Naive thymus-derived CD8-positive, alpha-beta T cell (primary cell): ENCODE results near the gene ZNF764. TPM values are rescaled to one million over a fixed set of nuclear protein-coding genes. Genes with fewer than 3 reads are reported as not detected.

Experiments used
- ATAC-seq, 2 donors: fragments of 150-1000 bp; cut with Tn5 transposase in 1 of 2; sonication (Bioruptor Pico), chemical (Tn5 transposase) in 1 of 2; 1 replicate in 1 of 2; 2 replicates in 1 of 2; pipeline ENCODE4 v1.10.0; 2021; ENCODE audit warnings: mild to moderate bottlenecking in 2 of 2, moderate library complexity in 2 of 2
- POLR2A ChIA-PET: fragments of 350-600 bp; sonication (Branson Sonifier 250); formaldehyde crosslinking; loops from one replicate; lab custom pipeline; 2021; ENCODE audit warnings: antibody characterized with exemption; lab: Charles Lee
- DNase-seq, 10 donors: peaks; one replicate each; pipeline versions ENCODE4 v3.0.0 to v3.0.0-alpha.2; 2020 to 2022
- H3K27ac Mint-ChIP-seq, 10 donors: one replicate each; pipeline ENCODE4 v1.8.0; 2020 to 2022; ENCODE audit warnings: mild to moderate bottlenecking in 10 of 10, mixed read lengths in 10 of 10, moderate library complexity in 4 of 10, inconsistent platforms in 1 of 10
- H3K27me3 Mint-ChIP-seq, 5 donors: one replicate each; pipeline ENCODE4 v1.8.0; 2021 to 2022; ENCODE audit warnings: mixed read lengths in 5 of 5
- H3K36me3 Mint-ChIP-seq, 3 donors: one replicate each; pipeline ENCODE4 v1.8.0; 2020 to 2022; ENCODE audit warnings: mixed read lengths in 3 of 3, mild to moderate bottlenecking in 2 of 3, inconsistent platforms in 1 of 3
- H3K4me1 Mint-ChIP-seq, 4 donors: one replicate each; pipeline ENCODE4 v1.8.0; 2021 to 2022; ENCODE audit warnings: mixed read lengths in 4 of 4
- H3K4me3 Mint-ChIP-seq, 10 donors: one replicate each; pipeline ENCODE4 v1.8.0; 2020 to 2022; ENCODE audit warnings: mild to moderate bottlenecking in 10 of 10, mixed read lengths in 10 of 10, moderate library complexity in 6 of 10, inconsistent platforms in 1 of 10
- H3K9me3 Mint-ChIP-seq, 9 donors: one replicate each; pipeline ENCODE4 v1.8.0; 2020 to 2022; ENCODE audit warnings: mixed read lengths in 9 of 9, mild to moderate bottlenecking in 3 of 9, inconsistent platforms in 1 of 9, moderate library complexity in 1 of 9
- polyA plus RNA-seq, 3 donors: library from polyadenylated mRNA; unstranded; fragments of 300-500 nt; fragmentation: Illumina TruSeq; gene quantifications; one replicate each; pipeline ENCODE4 v1.2.3, GENCODE V29; 2021
- total RNA-seq, 8 experiments: library from RNA in 2 of 8; stranded (reverse) in 2 of 8; gene quantifications; one replicate each; pipeline ENCODE4 v1.2.3 and lab custom pipeline; 2021 to 2026

ZNF764 gene
- total and polyA plus RNA-seq, 5 experiments from 2014 or later: 3.6 to 19.3 (median 6.5) TPM

- peak overlapping the region in 8 of 10 donors; percentile 58 to 94 (median 75) for H3K4me3 Mint-ChIP-seq
- peaks cover 16 to 55% (median 44%) of the 10 kb centered on the region in 4 donors for H3K4me1 Mint-ChIP-seq
- H3K27me3 Mint-ChIP-seq: no peaks in the 10 kb centered on the region
- POLR2A ChIA-PET: interaction anchor here (0.7 to 4.7 kb wide), 4 partner anchors 25 to 77 kb away, joined by 4 to 105 read pairs (median 32); partner anchors contain the start of genes ZNF688 and ZNF764
- peak overlapping the region in 7 of 10 donors; percentile 74 to 88 (median 84) for H3K27ac Mint-ChIP-seq
- no peak for DNase-seq
- H3K36me3 Mint-ChIP-seq: peaks cover 0 to 14% (median 3%) of the 10 kb centered on the region in 3 donors
- ATAC-seq: no peak
- H3K9me3 Mint-ChIP-seq: no peaks in the 10 kb centered on the region
Measured at GRCh38 chr16:30532285-30533145, 25.7 kb downstream of the ZNF764 start.

DNA sequence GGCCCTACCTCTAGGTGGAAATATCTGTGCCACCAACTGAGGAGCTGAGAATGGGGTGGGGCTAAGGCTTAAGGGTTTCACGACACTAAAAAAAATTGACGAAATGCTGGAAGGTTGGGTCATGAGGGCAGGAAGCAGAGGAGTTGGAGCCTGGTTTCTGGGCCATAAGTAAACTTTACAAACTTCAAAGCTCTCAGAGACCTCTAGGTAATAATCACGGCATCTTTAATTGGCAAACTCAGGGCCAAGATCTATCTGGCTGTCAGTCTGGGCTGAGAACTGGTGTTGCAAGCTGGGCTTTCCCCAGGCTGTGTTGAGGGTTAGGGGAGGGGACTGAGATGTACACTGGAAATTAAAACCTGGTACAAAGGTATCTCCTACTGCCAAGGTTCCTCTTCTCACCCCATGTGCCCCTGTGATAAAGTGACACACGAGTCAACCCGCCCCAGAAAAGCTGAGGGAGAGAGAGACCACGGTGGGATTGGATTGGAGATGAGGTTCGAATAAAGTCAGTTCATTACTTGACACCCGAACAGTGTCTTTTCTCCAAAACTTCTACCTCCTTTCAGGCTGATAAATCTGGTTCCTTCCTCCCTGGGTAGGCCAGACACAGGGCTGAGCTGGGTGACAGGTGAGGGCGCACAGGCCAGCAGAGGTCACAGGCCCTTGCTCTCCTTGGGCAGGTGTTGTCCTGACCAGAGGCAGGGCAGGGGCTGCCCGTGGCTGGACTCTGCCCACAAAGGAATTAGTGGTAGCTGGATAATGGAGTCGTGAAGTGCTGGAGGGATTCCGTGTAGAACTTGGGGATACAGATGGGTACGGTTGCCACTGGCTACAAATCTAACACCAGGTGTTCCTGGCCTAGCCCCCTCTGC is 27.8 kb downstream of the ZNF764 start:
- Mint-ChIP-seq H3K4me1 (peaks cover 13 to 45% (median 33%) of the 10 kb centered on the region in 4 donors), H3K27me3 (no peaks in the 10 kb centered on the region), H3K4me3 (peak overlapping the region in 1 of 10 donors; percentile 14), H3K36me3 (peaks cover 0 to 9% (median 0%) of the 10 kb centered on the region in 3 donors), H3K9me3 (no peaks in the 10 kb centered on the region), H3K27ac (peak overlapping the region in 8 of 10 donors; percentile 47 to 87 (median 61))
- POLR2A ChIA-PET: interaction anchor here (0.6 to 2.7 kb wide), 7 partner anchors 21 to 129 kb away, joined by 3 to 14 read pairs (median 4); partner anchors contain the start of genes DCTPP1, FBRS and ZNF688
- DNase-seq (no peak), ATAC-seq (no peak)

- no peak for ATAC-seq
- Mint-ChIP-seq H3K27ac (peak overlapping the region in 9 of 10 donors; percentile 46 to 94 (median 74)), H3K4me1 (peaks cover 11 to 46% (median 30%) of the 10 kb centered on the region in 4 donors), H3K9me3 (no peaks in the 10 kb centered on the region), H3K36me3 (peaks cover 0 to 9% (median 0%) of the 10 kb centered on the region in 3 donors), H3K27me3 (no peaks in the 10 kb centered on the region), H3K4me3 (peak overlapping the region in 7 of 10 donors; percentile 22 to 76 (median 44))
- DNase-seq: no peak
- POLR2A ChIA-PET: interaction anchor here (1.0 to 3.5 kb wide), 8 partner anchors 15 to 99 kb away, joined by 3 to 18 read pairs (median 5); partner anchors contain the start of genes DCTPP1, ZNF688 and ZNF764
Measured at GRCh38 chr16:30528799-30529457, 29.2 kb downstream of the ZNF764 start.

DNA sequence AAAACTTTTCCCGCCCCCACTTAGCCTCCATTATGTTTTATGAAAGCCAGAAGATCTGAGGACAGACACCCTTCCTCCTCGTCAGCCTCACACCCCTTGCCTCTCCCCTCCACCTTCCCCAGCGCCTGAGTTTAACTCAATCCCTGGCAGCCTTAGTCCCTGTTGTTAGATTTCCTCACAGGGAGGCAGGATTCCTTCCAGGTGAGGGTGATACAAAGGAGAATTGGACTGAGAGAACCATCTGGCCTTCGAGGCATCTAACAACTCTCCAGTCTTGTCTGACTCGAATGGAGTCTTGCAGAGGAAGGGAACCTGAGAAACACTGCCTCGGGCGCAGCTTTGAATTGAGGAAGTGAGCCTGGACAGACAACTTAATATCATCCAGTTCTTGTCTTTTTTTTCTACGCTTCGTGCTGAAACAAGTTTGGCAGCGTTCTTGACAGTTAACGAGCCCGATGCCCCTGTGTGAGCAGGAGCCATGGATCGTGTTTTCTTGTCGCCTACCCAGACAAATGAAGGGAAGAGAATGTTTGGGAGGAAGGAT is 30.5 kb downstream of the ZNF764 start:
- peak in 1 of 10 donors; percentile 22 for DNase-seq
- Mint-ChIP-seq H3K36me3 (peaks cover 0 to 11% (median 0%) of the 10 kb centered on the region in 3 donors), H3K9me3 (no peaks in the 10 kb centered on the region), H3K4me1 (peaks cover 7 to 37% (median 23%) of the 10 kb centered on the region in 4 donors), H3K27me3 (no peaks in the 10 kb centered on the region), H3K27ac (peak overlapping the region; percentile 90 to 96 (median 94)), H3K4me3 (peak overlapping the region; percentile 82 to 95 (median 90))
- peak; percentile 10 to 21 for ATAC-seq
- POLR2A ChIA-PET: interaction anchor here (0.6 to 3.5 kb wide), 13 partner anchors 8 to 131 kb away, joined by 3 to 18 read pairs (median 4); partner anchors contain the start of genes DCTPP1, FBRS, ZNF688 and ZNF747

DNA sequence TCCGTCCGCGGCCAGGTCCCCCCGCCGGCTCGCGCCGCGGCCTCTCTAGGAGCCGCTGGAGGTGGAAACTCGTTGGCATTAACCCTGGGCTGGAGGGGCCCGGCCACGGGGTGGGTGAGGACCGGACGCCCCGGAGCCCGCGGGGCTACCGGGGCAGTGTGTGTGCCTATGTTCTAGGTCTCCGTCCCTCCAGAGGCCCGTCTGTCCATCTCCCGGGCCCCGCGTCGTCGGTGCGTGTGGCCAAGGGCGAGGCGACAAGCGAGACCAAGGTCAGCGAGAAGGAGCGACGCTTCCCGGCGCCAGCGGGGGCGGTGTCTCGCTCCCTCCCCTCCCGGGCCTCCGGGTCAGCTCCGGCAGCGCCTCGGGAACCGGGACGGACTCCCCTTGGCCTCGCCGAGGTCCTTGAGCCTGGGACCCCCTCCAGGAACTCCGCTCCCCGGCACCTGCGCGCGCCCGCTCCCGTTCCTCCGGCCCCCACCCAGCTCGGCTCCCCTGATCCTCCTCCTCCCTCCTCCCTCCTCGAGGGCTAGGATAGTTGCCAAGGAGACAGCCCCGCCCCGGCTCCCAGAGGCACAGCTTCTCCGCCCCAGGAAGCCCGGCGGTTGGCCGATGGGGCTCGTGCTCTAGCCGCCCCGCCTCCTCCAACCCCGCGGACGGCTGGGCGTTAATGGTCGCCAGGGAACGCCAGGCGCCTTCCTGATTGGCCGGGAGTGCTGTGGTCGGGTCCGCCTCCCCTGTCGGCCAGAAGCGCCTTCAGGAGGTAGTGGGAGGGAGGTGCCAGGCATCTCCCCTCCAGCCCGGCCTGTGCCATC is 31.1 kb downstream of the ZNF764 start:
- peak; percentile 71 to 82 for ATAC-seq
- Mint-ChIP-seq H3K9me3 (no peaks in the 10 kb centered on the region), H3K27ac (peak overlapping the region; percentile 90 to 96 (median 94)), H3K36me3 (peaks cover 0 to 14% (median 0%) of the 10 kb centered on the region in 3 donors), H3K4me1 (peaks cover 10 to 40% (median 23%) of the 10 kb centered on the region in 4 donors), H3K4me3 (peak overlapping the region; percentile 82 to 95 (median 90)), H3K27me3 (no peaks in the 10 kb centered on the region)
- POLR2A ChIA-PET: interaction anchor here (0.6 to 3.5 kb wide), 9 partner anchors 8 to 123 kb away, joined by 3 to 18 read pairs (median 3); partner anchors contain the start of genes DCTPP1, ZNF688, ZNF747 and ZNF764
- DNase-seq: peak; percentile 64 to 92 (median 72)

DNA sequence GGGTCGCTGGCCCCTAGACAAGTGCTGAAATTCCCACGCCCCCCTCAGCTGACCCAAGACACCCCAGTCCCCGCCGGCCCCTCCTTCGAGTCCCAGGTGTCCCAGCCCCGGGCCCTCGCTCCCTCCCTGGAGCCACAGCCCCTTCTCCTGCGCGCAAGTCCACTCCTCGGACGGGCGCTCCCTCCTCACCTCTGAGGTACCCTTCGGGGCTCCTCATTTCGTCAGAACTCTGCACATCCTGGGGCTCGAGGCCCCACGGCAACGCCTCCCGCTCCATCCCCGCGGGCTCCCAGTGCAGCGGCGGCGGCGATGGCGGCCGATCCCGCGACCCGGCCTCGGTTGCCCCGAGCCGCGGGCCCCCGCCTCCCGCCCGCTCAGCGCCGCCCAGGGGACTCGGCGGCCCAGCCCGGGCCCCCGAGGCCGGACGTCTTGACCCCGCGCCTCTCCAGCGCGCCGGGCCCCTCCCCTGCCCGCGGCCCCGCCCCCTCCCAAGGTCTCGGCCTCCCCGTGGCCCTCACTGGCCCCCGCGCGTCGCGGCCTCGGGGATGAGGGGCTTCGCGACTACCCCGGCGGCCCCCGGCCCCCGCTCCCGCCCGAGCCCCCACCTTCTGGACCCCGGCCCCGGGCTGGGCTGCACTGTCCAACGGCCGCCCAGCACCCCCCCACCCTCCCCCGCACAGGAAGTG is 31.9 kb downstream of the ZNF764 start, which contains the start of gene ZNF768:
ZNF768 (minus strand) TSS at position 430 of the 686 bp plus-strand sequence; CDS start at position 277, 153 bp downstream.
- H3K9me3 Mint-ChIP-seq: no peaks in the 10 kb centered on the region
- H3K4me1 Mint-ChIP-seq: peaks cover 10 to 37% (median 23%) of the 10 kb centered on the region in 4 donors
- no peaks in the 10 kb centered on the region for H3K27me3 Mint-ChIP-seq
- POLR2A ChIA-PET: interaction anchor here (0.9 to 3.5 kb wide), 6 partner anchors 8 to 119 kb away, joined by 3 to 18 read pairs (median 6); partner anchors contain the start of genes DCTPP1, ZNF688, ZNF747 and ZNF764
- peak; percentile 11 to 19 for ATAC-seq
- peak within 1 kb of the TSS; percentile 90 to 96 (median 94) for H3K27ac Mint-ChIP-seq
- H3K4me3 Mint-ChIP-seq: peak within 1 kb of the TSS; percentile 84 to 95 (median 90)
- DNase-seq: peak in 7 of 10 donors; percentile 16 to 43 (median 32)
- peaks cover 0 to 15% (median 0%) of the 10 kb centered on the region in 3 donors for H3K36me3 Mint-ChIP-seq

DNA sequence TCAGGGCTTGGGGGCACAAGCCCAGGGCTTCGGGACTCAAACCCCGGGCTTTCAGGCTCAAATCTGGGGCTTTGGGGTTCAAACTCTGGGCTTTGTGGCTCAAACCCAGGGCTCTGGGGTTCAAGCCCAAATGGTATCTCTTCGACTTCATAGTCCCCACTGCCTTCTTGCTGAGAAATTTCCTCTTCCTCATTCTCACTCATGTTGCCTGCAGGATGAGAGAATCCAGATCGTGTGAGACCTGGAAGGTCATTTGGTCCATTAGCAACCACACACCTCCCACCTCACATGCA is 32.4 kb downstream of the ZNF764 start:
- DNase-seq: no peak
- Mint-ChIP-seq H3K9me3 (no peaks in the 10 kb centered on the region), H3K36me3 (peaks cover 0 to 17% (median 0%) of the 10 kb centered on the region in 3 donors), H3K4me1 (peaks cover 10 to 36% (median 23%) of the 10 kb centered on the region in 4 donors), H3K27me3 (no peaks in the 10 kb centered on the region), H3K27ac (peak overlapping the region in 8 of 10 donors; percentile 37 to 93 (median 84)), H3K4me3 (peak overlapping the region; percentile 70 to 92 (median 86))
- no peak for ATAC-seq
- POLR2A ChIA-PET: interaction anchor here (0.7 to 2.1 kb wide), 5 partner anchors 9 to 96 kb away, joined by 3 to 15 read pairs (median 5); partner anchors contain the start of genes DCTPP1 and ZNF747

DNA sequence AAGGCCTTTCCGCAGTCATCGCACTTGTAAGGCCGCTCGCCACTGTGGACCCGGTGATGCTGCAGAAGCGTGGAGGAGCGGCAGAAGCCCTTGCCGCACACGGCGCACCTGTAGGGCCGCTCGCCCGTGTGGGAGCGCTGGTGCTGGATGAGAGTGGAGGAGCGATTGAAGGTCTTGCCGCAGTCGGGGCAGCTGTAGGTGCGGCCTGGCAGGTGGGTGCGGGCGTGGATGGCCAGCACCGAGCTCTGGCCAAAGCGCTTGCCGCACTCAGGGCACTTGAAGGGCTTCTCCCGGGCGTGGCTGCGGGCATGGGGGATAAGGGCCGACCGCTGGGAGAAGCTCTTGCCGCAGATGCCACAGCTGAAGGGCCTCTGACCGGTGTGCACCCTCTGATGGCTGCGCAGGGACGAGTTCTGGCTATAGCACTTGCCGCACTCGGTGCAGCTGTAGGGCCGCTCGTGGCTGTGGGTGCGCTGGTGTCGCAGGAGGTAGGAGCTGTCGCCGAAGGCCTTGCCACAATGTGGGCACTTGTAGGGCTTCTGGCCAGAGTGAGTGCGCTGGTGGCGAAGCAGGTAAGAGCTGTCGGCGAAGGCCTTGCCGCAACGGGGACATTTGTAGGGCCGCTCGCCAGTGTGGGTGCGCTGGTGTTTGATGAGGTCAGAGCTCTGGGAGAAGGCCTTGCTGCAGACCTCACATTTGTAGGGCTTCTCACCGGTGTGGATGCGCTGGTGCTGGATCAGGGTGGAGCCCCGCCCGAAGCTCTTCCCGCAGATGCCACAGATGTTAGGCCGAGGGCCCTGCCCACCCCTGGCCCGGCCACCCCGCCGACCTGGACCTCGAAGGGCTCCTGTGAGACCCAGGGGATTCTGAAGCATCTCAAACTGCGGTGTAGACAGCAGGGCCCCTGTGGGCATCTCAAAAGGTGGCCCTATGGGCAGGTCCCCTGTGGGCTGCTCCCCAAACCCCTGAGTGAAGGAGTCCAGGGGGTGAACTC is 33.3 kb downstream of the ZNF764 start:
- peaks cover 10 to 32% (median 22%) of the 10 kb centered on the region in 4 donors for H3K4me1 Mint-ChIP-seq
- DNase-seq (no peak), ATAC-seq (no peak)
- H3K27me3 Mint-ChIP-seq: no peaks in the 10 kb centered on the region
- H3K27ac Mint-ChIP-seq: peak overlapping the region in 3 of 10 donors; percentile 9 to 87 (median 36)
- H3K4me3 Mint-ChIP-seq: peak overlapping the region in 8 of 10 donors; percentile 19 to 92 (median 42)
- peaks cover 0 to 26% (median 0%) of the 10 kb centered on the region in 3 donors for H3K36me3 Mint-ChIP-seq
- POLR2A ChIA-PET: interaction anchor here (0.7 to 2.1 kb wide), 8 partner anchors 10 to 95 kb away, joined by 3 to 15 read pairs (median 5); partner anchors contain the start of genes DCTPP1, ZNF747 and ZNF764
- no peaks in the 10 kb centered on the region for H3K9me3 Mint-ChIP-seq
